IMR-90 (cell line): Measurements from ENCODE around the gene LY6G6D. TPM values are rescaled to one million over a fixed set of nuclear protein-coding genes. Genes with fewer than 3 reads are reported as not detected.

Experiments used
- ATAC-seq: fragments of 200-7000 bp; cut with Tn5 transposase; 2 replicates; pipeline ENCODE4 v1.9.1; 2020; ENCODE audit warnings: low read depth, mild to moderate bottlenecking, moderate library complexity
- BruUV-seq: library from RNA; stranded (reverse); fragments of 400-500 nt; replicated peaks from 2 replicates; lab custom pipeline; 2021; lab: Mats Ljungman, UMichigan
- CTCF ChIA-PET: fragments of 300-600 bp; formaldehyde crosslinking; extraction: SDS; loops from one replicate; lab custom pipeline; 2021; ENCODE audit warnings: antibody characterized with exemption; lab: Yijun Ruan, JAX
- POLR2A ChIA-PET: fragments of 300-600 bp; sonication (Branson Sonifier 250); formaldehyde crosslinking; loops from one replicate; lab custom pipeline; 2022; ENCODE audit warnings: antibody characterized with exemption; ENCODE audit not compliant: unreplicated experiment; lab: Charles Lee
- DNase-seq: peaks from one replicate; pipeline ENCODE4 v3.0.0; 2013
- H2AFZ ChIP-seq: replicated peaks from 2 replicates; pipeline ENCODE3; 2013; ENCODE audit warnings: low read length, mild to moderate bottlenecking; ENCODE audit not compliant: poor library complexity
- H2AK5ac ChIP-seq: 2 replicates; pipeline ENCODE4 v1.6.1; 2013; ENCODE audit warnings: low read depth, low read length, inconsistent platforms
- H2AK9ac ChIP-seq: replicated peaks from 2 replicates; pipeline ENCODE3; 2013; ENCODE audit warnings: mild to moderate bottlenecking, low read depth, low read length, moderate library complexity; ENCODE audit not compliant: poor library complexity
- H2BK120ac ChIP-seq: 2 replicates; pipeline ENCODE4 v1.6.1; 2013; ENCODE audit warnings: low read depth, low read length, inconsistent platforms
- H2BK15ac ChIP-seq: 3 replicates; pipeline ENCODE4 v1.6.1; 2013; ENCODE audit warnings: low read depth, low read length, inconsistent platforms
- H2BK20ac ChIP-seq: 2 replicates; pipeline ENCODE4 v1.6.1; 2013; ENCODE audit warnings: low read depth, mild to moderate bottlenecking, inconsistent platforms, low read length, moderate library complexity
- H2BK5ac ChIP-seq: 2 replicates; pipeline ENCODE4 v1.6.1; 2013; ENCODE audit warnings: mild to moderate bottlenecking, low read depth, low read length, inconsistent platforms; ENCODE audit not compliant: poor library complexity, severe bottlenecking
- H3K14ac ChIP-seq: replicated peaks from 2 replicates; pipeline ENCODE4 v1.6.1; 2013; ENCODE audit warnings: low read depth, low read length, inconsistent platforms
- H3K18ac ChIP-seq: 2 replicates; pipeline ENCODE4 v1.6.1; 2013; ENCODE audit warnings: low read depth, low read length, control low read depth
- H3K23ac ChIP-seq: 2 replicates; pipeline ENCODE4 v1.6.1; 2013; ENCODE audit warnings: low read depth, low read length, inconsistent platforms
- H3K27ac ChIP-seq: 2 replicates; pipeline ENCODE4 v1.5.1; 2013; ENCODE audit warnings: mild to moderate bottlenecking, control low read depth, low read length; ENCODE audit not compliant: insufficient read depth
- H3K27me3 ChIP-seq: 2 replicates; pipeline ENCODE4 v1.6.1; 2013; ENCODE audit warnings: low read length; ENCODE audit not compliant: control insufficient read depth, insufficient read depth
- H3K36me3 ChIP-seq: 2 replicates; pipeline ENCODE4 v1.6.1; 2013; ENCODE audit warnings: low read length, mixed read lengths; ENCODE audit not compliant: control insufficient read depth, insufficient read depth
- H3K4ac ChIP-seq: 2 replicates; pipeline ENCODE4 v1.6.1; 2013; ENCODE audit warnings: low read depth, low read length, inconsistent platforms
- H3K4me1 ChIP-seq: 2 replicates; pipeline ENCODE4 v1.6.1; 2013; ENCODE audit warnings: low read length, mixed read lengths; ENCODE audit not compliant: control insufficient read depth, insufficient read depth
- H3K4me2 ChIP-seq: 2 replicates; pipeline ENCODE4 v1.6.1; 2013; ENCODE audit warnings: low read depth, mild to moderate bottlenecking, control low read depth, low read length, moderate library complexity
- H3K4me3 ChIP-seq: 2 replicates; pipeline ENCODE4 v1.5.1; 2013; ENCODE audit warnings: low read depth, mild to moderate bottlenecking, control low read depth, low read length, moderate library complexity; ENCODE audit not compliant: insufficient read depth
- H3K56ac ChIP-seq: 2 replicates; pipeline ENCODE4 v1.6.1; 2013; ENCODE audit warnings: low read length, inconsistent platforms; ENCODE audit not compliant: insufficient read depth; ENCODE audit errors: extremely low read depth
- H3K79me1 ChIP-seq, 2 experiments: 2 replicates each; pipeline ENCODE4 v1.6.1; 2013; ENCODE audit warnings: low read length in 2 of 2, inconsistent platforms in 1 of 2, low read depth in 1 of 2
- H3K9ac ChIP-seq: 2 replicates; pipeline ENCODE4 v1.6.1; 2013; ENCODE audit warnings: low read depth, low read length, control low read depth
- H3K9me1 ChIP-seq: 2 replicates; pipeline ENCODE4 v1.6.1; 2013; ENCODE audit warnings: low read length, inconsistent platforms; ENCODE audit not compliant: insufficient read depth
- H3K9me3 ChIP-seq: 2 replicates; pipeline ENCODE4 v1.6.1; 2013; ENCODE audit warnings: low read length; ENCODE audit not compliant: control insufficient read depth, insufficient read depth
- H4K20me1 ChIP-seq: 2 replicates; pipeline ENCODE4 v1.6.1; 2013; ENCODE audit warnings: low read length, inconsistent platforms; ENCODE audit not compliant: insufficient read depth
- H4K5ac ChIP-seq: 2 replicates; pipeline ENCODE4 v1.6.1; 2013; ENCODE audit warnings: mild to moderate bottlenecking, low read depth, low read length, control low read depth
- H4K8ac ChIP-seq, 2 experiments: 2 replicates each; pipeline ENCODE4 v1.6.1; 2013; ENCODE audit warnings: low read depth in 2 of 2, low read length in 2 of 2, control low read depth in 1 of 2, inconsistent platforms in 1 of 2
- H4K91ac ChIP-seq: 2 replicates; pipeline ENCODE4 v1.6.1; 2013; ENCODE audit warnings: low read depth, low read length, inconsistent platforms; ENCODE audit not compliant: insufficient read depth
- CHD1 ChIP-seq: IDR thresholded peaks from 2 replicates; pipeline ENCODE4 v1.6.1; 2012; ENCODE audit warnings: low read depth, low read length, improper control_type of control experiment
- MAZ ChIP-seq: IDR thresholded peaks from 2 replicates; pipeline ENCODE4 v1.6.1; 2012; ENCODE audit warnings: low read depth, mild to moderate bottlenecking, low read length, improper control_type of control experiment, moderate library complexity, borderline replicate concordance
- POLR2A ChIP-seq: IDR thresholded peaks from 2 replicates; pipeline ENCODE4 v1.6.1; 2012; ENCODE audit warnings: mild to moderate bottlenecking, low read depth, low read length
- RCOR1 ChIP-seq: IDR thresholded peaks from 2 replicates; pipeline ENCODE4 v1.6.1; 2012; ENCODE audit warnings: mild to moderate bottlenecking, low read length, improper control_type of control experiment; ENCODE audit not compliant: insufficient replicate concordance
- WGBS, 2 experiments: methylation state at CpG; one replicate each; pipeline versions ENCODE4 v1.1.5 to v1.1.7; 2013; ENCODE audit warnings: missing lambda C conversion rate in 2 of 2; ENCODE audit not compliant: insufficient read length in 1 of 2; ENCODE audit errors: extremely low coverage in 2 of 2; 5-methylcytosine and 5-hydroxymethylcytosine counted together
- dilution Hi-C: fragments of 300-500 bp; cut with HindIII; formaldehyde crosslinking; loops from one replicate; pipeline ENCODE4 v1.14.3; 2018; ENCODE audit warnings: low sequenced_read_pairs; ENCODE audit not compliant: unreplicated experiment
- in situ Hi-C: fragments of 300-500 bp; cut with MboI; formaldehyde crosslinking; loops from 3 replicates; pipeline ENCODE4 v1.14.3; 2019; ENCODE audit warnings: low sequenced_read_pairs, inconsistent platforms, mixed read lengths
- intact Hi-C: fragments of 100-400 bp; cut with micrococcal nuclease; formaldehyde crosslinking; loops from 2 replicates; pipeline ENCODE4 v1.10.0; 2022
- polyA plus RNA-seq, 3 experiments: library from polyadenylated mRNA; depleted of rRNA; stranded (reverse); fragments of >200 nt; gene quantifications; 2 replicates each; pipeline ENCODE4 v1.2.3, GENCODE V29; 2012; ENCODE audit warnings: low replicate concordance in 1 of 3
- total RNA-seq: library from RNA; depleted of rRNA; stranded (reverse); fragments of >200 nt; gene quantifications from 2 replicates; pipeline ENCODE4 v1.2.3, GENCODE V29; 2012

The LY6G6D gene
- total and polyA plus RNA-seq, 2 of the 4 experiments (the other 2 are of a cell fraction): not detected

DNA sequence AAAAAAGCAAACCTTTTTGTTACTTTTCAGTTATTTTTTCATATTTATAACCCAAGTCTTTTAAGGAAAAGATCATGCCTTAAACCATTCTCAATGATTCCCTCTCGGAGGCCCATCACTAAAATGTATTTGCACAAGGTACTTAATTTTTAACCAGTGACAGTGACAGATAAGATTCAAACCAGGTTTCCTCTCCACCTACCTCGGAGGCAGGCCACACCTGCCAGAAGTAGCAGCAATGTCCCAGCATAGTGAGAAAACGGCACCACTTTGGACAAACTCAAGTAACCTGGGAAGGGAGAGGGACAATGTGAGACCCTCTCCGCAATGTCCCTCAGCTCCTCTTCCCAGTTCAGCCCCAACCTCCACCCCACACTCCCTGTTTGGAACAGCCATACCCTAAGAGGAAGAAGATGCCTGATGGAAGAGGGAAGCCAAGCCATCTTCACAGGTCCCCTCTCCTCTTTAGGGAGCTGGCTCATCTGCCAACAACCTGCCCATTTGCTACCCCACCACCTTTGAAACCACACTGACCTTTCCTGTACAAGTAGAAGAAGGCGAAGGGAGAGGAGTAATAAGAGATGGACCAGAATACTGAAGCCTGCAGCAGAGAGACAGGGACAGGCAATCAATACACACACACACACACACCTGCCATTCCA is 14.3 kb upstream of the LY6G6D start:
- H2BK120ac ChIP-seq: no peak overlapping the region
- no peak overlapping the region for H4K8ac ChIP-seq
- no peak overlapping the region for H4K91ac ChIP-seq
- H3K14ac ChIP-seq: 0 out of 2 replicates have a peak overlapping the region, but pooled peaks have one; percentile 6
- H3K9ac ChIP-seq: 0 out of 2 replicates have a peak overlapping the region, but pooled peaks have one; percentile 10
- H3K4me2 ChIP-seq: no peak overlapping the region
- no peak overlapping the region for H2BK20ac ChIP-seq
- H4K20me1 ChIP-seq: 0 out of 2 replicates have a peak, but pooled peaks cover 11% of the 10 kb centered on the region
- peak overlapping the region; percentile 78 for H3K23ac ChIP-seq
- H2BK15ac ChIP-seq: no peak overlapping the region
- H3K9me3 ChIP-seq: no peaks in the 10 kb centered on the region
- intact Hi-C loops: no loop called here
- ChIA-PET CTCF (no interaction called here), POLR2A (no interaction called here)
- H3K27me3 ChIP-seq: no peaks in the 10 kb centered on the region
- H3K4me3 ChIP-seq: no peak overlapping the region
- H3K9me1 ChIP-seq: peaks cover 10% of the 10 kb centered on the region
- no TSS peak for BruUV-seq
- H4K5ac ChIP-seq: no peak overlapping the region
- TF ChIP-seq POLR2A: no peak
- TF ChIP-seq CHD1: no peak
- no peak for TF ChIP-seq RCOR1
- no peak for TF ChIP-seq MAZ
- peaks cover 6% of the 10 kb centered on the region for H3K4me1 ChIP-seq
- ATAC-seq: no peak
- no peak overlapping the region for H3K56ac ChIP-seq
- H3K79me1 ChIP-seq: peaks cover 21 to 48% of the 10 kb centered on the region in 2 experiments
- no peak for DNase-seq
- H3K4ac ChIP-seq: no peak overlapping the region
- no peak overlapping the region for H2BK5ac ChIP-seq
- H3K36me3 ChIP-seq: peaks cover 16% of the 10 kb centered on the region
- WGBS, 2 experiments: 100% methylated on average over 1 of the region's 5 CpGs; no CpG with 5 or more reads in 1 of the 2 experiments
- H3K27ac ChIP-seq: no peak overlapping the region
- dilution Hi-C loops: no loop called here
- no peak overlapping the region for H2AK9ac ChIP-seq
- no peak overlapping the region for H2AFZ ChIP-seq
- H3K18ac ChIP-seq: no peak overlapping the region
- in situ Hi-C loops: no loop called here
- peak overlapping the region; percentile 7 for H2AK5ac ChIP-seq
